HepG2 (cell line): ENCODE results near the gene PKLR. TPM values are rescaled to one million over a fixed set of nuclear protein-coding genes. Genes with fewer than 3 reads are reported as not detected.

Experiments used
- ATAC-seq: fragments of 200-7000 bp; cut with Tn5 transposase; 3 replicates; pipeline ENCODE4 v1.9.1; 2020; ENCODE audit warnings: mild to moderate bottlenecking, moderate library complexity
- BruUV-seq: library from RNA; stranded (reverse); fragments of 400-500 nt; replicated peaks from 2 replicates; lab custom pipeline; 2021; lab: Mats Ljungman, UMichigan
- CTCF ChIA-PET: fragments of 300-600 bp; formaldehyde crosslinking; extraction: SDS; loops from one replicate; lab custom pipeline; 2021; ENCODE audit warnings: low total read pairs, inconsistent platforms, low intra/inter-chr PET ratio; lab: Yijun Ruan, JAX
- POLR2A ChIA-PET: fragments of 350-600 bp; sonication (Branson Sonifier 250); formaldehyde crosslinking; loops from one replicate; lab custom pipeline; 2020; ENCODE audit warnings: antibody characterized with exemption, inconsistent platforms; lab: Yijun Ruan, JAX
- DNase-seq: peaks from one replicate; pipeline ENCODE4 v3.0.0-alpha.2; 2015; ENCODE audit warnings: low spot score
- FAIRE-seq: peaks from 3 replicates; lab custom pipeline; 2011; peaks lifted over from hg19 to GRCh38; lab: Jason Lieb, UNC
- H2AFZ ChIP-seq: one replicate; pipeline ENCODE4 v1.6.1; 2011; ENCODE audit warnings: low read length, inconsistent platforms
- H3K27ac ChIP-seq: fragments of 300-600 bp; 3 replicates; pipeline ENCODE4 v1.8.0; 2011; ENCODE audit warnings: mixed run types, mild to moderate bottlenecking, mixed read lengths, low read length, inconsistent platforms; ENCODE audit not compliant: insufficient read depth; ENCODE audit errors: extremely low read length
- H3K27me3 ChIP-seq, 2 experiments: fragments of 200-600 bp in 1 of 2; 2 replicates in 1 of 2; 3 replicates in 1 of 2; pipeline versions ENCODE4 v1.6.0 to v1.8.0; 2011; ENCODE audit warnings: low read length in 2 of 2, mild to moderate bottlenecking in 2 of 2, moderate library complexity in 2 of 2, inconsistent platforms in 1 of 2; ENCODE audit not compliant: insufficient read depth in 2 of 2, control insufficient read depth in 1 of 2
- H3K36me3 ChIP-seq, 2 experiments: fragments of 200-600 bp in 1 of 2; replicated peaks in 1 of 2; 2 replicates in 1 of 2; 3 replicates in 1 of 2; pipeline versions ENCODE4 v1.5.1 to v1.8.0; 2011; ENCODE audit warnings: low read length in 2 of 2, inconsistent platforms in 1 of 2; ENCODE audit not compliant: insufficient read depth in 2 of 2, control insufficient read depth in 1 of 2
- H3K4me1 ChIP-seq: 2 replicates; pipeline ENCODE4 v1.5.1; 2012; ENCODE audit warnings: low read length, inconsistent platforms; ENCODE audit not compliant: insufficient read depth
- H3K4me2 ChIP-seq: 2 replicates; pipeline ENCODE4 v1.6.0; 2011; ENCODE audit warnings: low read depth, low read length, inconsistent platforms
- H3K4me3 ChIP-seq, 3 experiments: fragments of 200-600 bp in 1 of 3; sonication (generic), shearing (Covaris generic) in 1 of 3; replicated peaks in 1 of 3; 2 replicates each; pipeline ENCODE4 v1.5.1; 2011 to 2016; ENCODE audit warnings: low read length in 3 of 3, inconsistent platforms in 2 of 3, low read depth in 2 of 3, mild to moderate bottlenecking in 2 of 3, control low read depth in 1 of 3, mixed read lengths in 1 of 3; ENCODE audit not compliant: insufficient read depth in 1 of 3
- H3K79me2 ChIP-seq: one replicate; pipeline ENCODE4 v1.6.1; 2011; ENCODE audit warnings: low read length, inconsistent platforms; ENCODE audit not compliant: insufficient read depth
- H3K9ac ChIP-seq: 2 replicates; pipeline ENCODE4 v1.6.0; 2011; ENCODE audit warnings: mild to moderate bottlenecking, low read depth, low read length, inconsistent platforms; ENCODE audit not compliant: insufficient read depth
- H3K9me3 ChIP-seq: 2 replicates; pipeline ENCODE4 v1.5.1; 2012; ENCODE audit warnings: mild to moderate bottlenecking, low read length
- H4K20me1 ChIP-seq: 2 replicates; pipeline ENCODE4 v1.6.0; 2011; ENCODE audit warnings: inconsistent platforms, mild to moderate bottlenecking, low read length, moderate library complexity; ENCODE audit not compliant: insufficient read depth
- ADNP ChIP-seq: sonication (generic); formaldehyde crosslinking; IDR thresholded peaks from 2 replicates; pipeline ENCODE4 v1.4.0; 2020; ENCODE audit warnings: missing genetic modification reagents
- CREB1 ChIP-seq, 2 experiments: fragments of 450-650 bp in 1 of 2; IDR thresholded peaks; 2 replicates each; pipeline ENCODE4 v1.6.1; 2016 to 2017; ENCODE audit warnings: control low read depth in 1 of 2, mild to moderate bottlenecking in 1 of 2, missing compliant biosample characterization in 1 of 2, missing genetic modification characterization in 1 of 2
- GATA4 ChIP-seq: sonication (generic); IDR thresholded peaks from 2 replicates; pipeline ENCODE4 v1.6.1; 2016; ENCODE audit warnings: antibody characterized with exemption, low read depth, borderline replicate concordance
- HNF4A ChIP-seq: sonication (generic); formaldehyde crosslinking; IDR thresholded peaks from 2 replicates; pipeline ENCODE4 v1.4.0; 2020; ENCODE audit warnings: missing genetic modification reagents
- RFX5 ChIP-seq: IDR thresholded peaks from 2 replicates; pipeline ENCODE4 v1.6.1; 2011; ENCODE audit warnings: low read depth, low read length, improper control_type of control experiment
- ZNF7 ChIP-seq: IDR thresholded peaks from 2 replicates; pipeline ENCODE4 v1.6.1; 2016; ENCODE audit warnings: missing biosample characterization, missing genetic modification reagents
- ZNF800 ChIP-seq: sonication (generic); formaldehyde crosslinking; IDR thresholded peaks from 2 replicates; pipeline ENCODE4 v1.4.0; 2020; ENCODE audit warnings: missing genetic modification reagents
- WGBS: methylation state at CpG from one replicate; pipeline ENCODE4 v1.1.6; 2017; ENCODE audit warnings: low lambda C conversion rate; 5-methylcytosine and 5-hydroxymethylcytosine counted together
- in situ Hi-C: cut with HindIII; loops from 2 replicates; pipeline ENCODE4 v1.10.0; 2017; ENCODE audit warnings: low pct_unique_long_range_greater_than_20kb; ENCODE audit not compliant: extremely low pct_ligation_motif_present
- intact Hi-C: fragments of 100-400 bp; cut with micrococcal nuclease; formaldehyde crosslinking; loops from one replicate; pipeline ENCODE4 v1.10.0; 2022; ENCODE audit not compliant: unreplicated experiment
- polyA plus RNA-seq, 8 experiments: library from polyadenylated mRNA; depleted of rRNA in 3 of 8; stranded (reverse) in 7 of 8; unstranded in 1 of 8; fragments of >200 nt; fragmentation: Illumina TruSeq in 4 of 8; extraction: Trizol in 4 of 8; gene quantifications; 2 replicates each; pipeline versions ENCODE4 v1.2.1 to v1.2.3, GENCODE V29; 2011 to 2016; ENCODE audit warnings: low read depth in 4 of 8, missing spikeins in 1 of 8, mixed read lengths in 1 of 8; ENCODE audit not compliant: insufficient read depth in 1 of 8
- total RNA-seq, 5 experiments: library from RNA; depleted of rRNA; stranded (reverse); fragments of >200 nt; fragmentation: Illumina TruSeq; extraction: Trizol; gene quantifications; 2 replicates each; pipeline ENCODE4 v1.2.3, GENCODE V29; 2016; ENCODE audit warnings: low read depth in 1 of 5

Gene PKLR
- total and polyA plus RNA-seq, 2 of the 13 experiments (the other 11 are each of a cell fraction or from before 2014, with no cell fraction given): 10.3 to 29.3 TPM

GRCh38 chr1:155342842-155343241 is 41.6 kb upstream of the PKLR start (continued):
- no peak for TF ChIP-seq ZNF7 (CRISPR knock-in tag)
- no peak for TF ChIP-seq ZNF800
- TF ChIP-seq ADNP (CRISPR knock-in tag): no peak
- TF ChIP-seq, all 625 proteins: peak for 0

- BruUV-seq: no TSS peak
These were observed 38.4 kb upstream of the PKLR start for GRCh38 chr1:155339515-155340097.

GRCh38 chr1:155334962-155335361 is 33.7 kb upstream of the PKLR start:
- Histone ChIP-seq H3K4me1 (no peaks in the 10 kb centered on the region), H3K36me3 (peaks cover 19 to 52% of the 10 kb centered on the region in 2 experiments), H3K79me2 (no peaks in the 10 kb centered on the region), H3K4me2 (no peak overlapping the region), H2AFZ (no peak overlapping the region), H3K4me3 (no peak overlapping the region), H3K27ac (no peak overlapping the region), H3K9ac (no peak overlapping the region)
- WGBS: 96% methylated on average over 1 of the region's 1 CpG
- FAIRE-seq (no peak), DNase-seq (no peak)
- POLR2A ChIA-PET: no interaction called here
- CTCF ChIA-PET: no interaction called here
- in situ Hi-C loops: no loop called here
- no TSS peak for BruUV-seq
- TF ChIP-seq GATA4 (no peak), HNF4A (CRISPR knock-in tag) (no peak)
- TF ChIP-seq, all 625 proteins: peak for 0
- Histone ChIP-seq H4K20me1 (no peaks in the 10 kb centered on the region), H3K27me3 (no peaks in the 10 kb centered on the region), H3K9me3 (no peaks in the 10 kb centered on the region)
- intact Hi-C loops: no loop called here
- no peak for ATAC-seq

More at GRCh38 chr1:155339515-155340097, 38.4 kb upstream of the PKLR start:
- Histone ChIP-seq H2AFZ (no peak overlapping the region), H3K27me3 (no peaks in the 10 kb centered on the region), H3K4me3 (no peak overlapping the region), H3K27ac (no peak overlapping the region), H3K79me2 (no peaks in the 10 kb centered on the region), H3K9ac (no peak overlapping the region), H4K20me1 (no peaks in the 10 kb centered on the region), H3K4me2 (no peak overlapping the region), H3K36me3 (peaks cover 31 to 66% of the 10 kb centered on the region in 2 experiments), H3K4me1 (peaks cover 6% of the 10 kb centered on the region; the same call in 1 of the 2 replicates), H3K9me3 (no peaks in the 10 kb centered on the region)
- intact Hi-C loops (no loop called here), in situ Hi-C loops (no loop called here)
- no peak for FAIRE-seq
- ChIA-PET POLR2A (no interaction called here), CTCF (no interaction called here)
- no peak for TF ChIP-seq RFX5
- TF ChIP-seq CREB1 (IDR thresholded peaks at IDR 0.05): peak; percentile 46; the same call in 1 of the 2 replicates
- TF ChIP-seq CREB1 (CRISPR knock-in tag; IDR thresholded peaks at IDR 0.05): no peak
- no peak for ATAC-seq
- 97% methylated on average over 8 of the region's 8 CpGs for WGBS
- no peak for DNase-seq
